Stimulated activated CD8-positive, alpha-beta memory T cell treated with anti-CD3 and anti-CD28 coated beads, Interleukin-15, amount 100 ng/mL, for 4 hours (primary cell): ENCODE data around the gene TMEM266.

ENCODE experiments used
- DNase-seq, 2 donors: peaks; one replicate each; pipeline ENCODE4 v3.0.0-alpha.2; 2020; ENCODE audit warnings: low read depth in 2 of 2

The TMEM266 gene

DNA sequence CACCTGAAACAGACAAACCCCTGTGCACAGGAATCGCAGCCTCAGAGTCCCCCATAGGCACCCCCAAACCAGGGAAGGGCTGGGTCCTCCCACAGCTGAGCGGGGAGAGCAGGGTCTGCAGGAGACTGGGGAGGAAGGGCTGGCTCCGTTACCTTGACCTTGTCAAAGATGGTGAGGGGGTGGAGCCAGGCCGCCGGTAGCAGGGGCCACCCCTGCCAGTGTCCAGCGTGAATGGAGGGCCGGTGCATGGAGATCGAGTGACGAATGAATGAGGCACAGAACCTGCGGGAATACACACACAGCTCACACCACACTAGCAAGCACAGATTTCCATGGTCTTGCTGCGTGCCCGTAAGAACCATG, 102.2 kb downstream of the TMEM266 start:
- DNase-seq = no peak

DNA sequence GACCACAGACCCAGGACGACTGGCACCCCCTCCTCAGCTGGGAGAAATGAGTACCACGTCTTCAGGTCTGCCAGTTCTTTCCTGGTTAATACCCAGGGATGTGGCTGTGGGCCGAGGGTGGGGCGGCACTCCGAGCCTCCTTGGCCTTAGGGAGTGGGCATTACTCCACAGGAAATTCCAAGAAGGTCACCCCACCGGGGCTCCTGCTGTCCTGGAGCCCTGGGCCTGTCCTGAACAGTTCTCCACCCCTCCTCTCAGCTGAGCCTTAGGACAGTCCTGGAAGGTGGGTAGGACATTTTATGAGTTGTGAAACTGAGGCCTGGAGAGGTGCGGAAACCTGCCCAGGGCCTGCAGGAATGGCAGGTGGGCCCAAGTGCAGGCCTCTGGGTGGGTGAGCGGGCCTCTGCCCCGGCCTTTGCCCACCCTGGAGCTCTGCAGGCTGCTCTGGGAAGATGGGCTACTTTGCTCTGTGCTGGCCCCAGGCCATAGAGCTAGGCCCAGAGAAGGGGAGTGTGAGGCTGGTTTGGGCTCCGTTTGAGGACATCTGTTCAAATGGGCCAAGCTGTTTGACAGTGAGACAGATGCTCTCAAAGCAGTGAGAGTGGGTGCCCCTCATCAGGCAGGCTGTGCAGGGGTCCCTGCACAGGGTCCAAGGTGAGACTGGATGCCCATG, 103.1 kb downstream of the TMEM266 start:
- DNase-seq = no peak

DNA sequence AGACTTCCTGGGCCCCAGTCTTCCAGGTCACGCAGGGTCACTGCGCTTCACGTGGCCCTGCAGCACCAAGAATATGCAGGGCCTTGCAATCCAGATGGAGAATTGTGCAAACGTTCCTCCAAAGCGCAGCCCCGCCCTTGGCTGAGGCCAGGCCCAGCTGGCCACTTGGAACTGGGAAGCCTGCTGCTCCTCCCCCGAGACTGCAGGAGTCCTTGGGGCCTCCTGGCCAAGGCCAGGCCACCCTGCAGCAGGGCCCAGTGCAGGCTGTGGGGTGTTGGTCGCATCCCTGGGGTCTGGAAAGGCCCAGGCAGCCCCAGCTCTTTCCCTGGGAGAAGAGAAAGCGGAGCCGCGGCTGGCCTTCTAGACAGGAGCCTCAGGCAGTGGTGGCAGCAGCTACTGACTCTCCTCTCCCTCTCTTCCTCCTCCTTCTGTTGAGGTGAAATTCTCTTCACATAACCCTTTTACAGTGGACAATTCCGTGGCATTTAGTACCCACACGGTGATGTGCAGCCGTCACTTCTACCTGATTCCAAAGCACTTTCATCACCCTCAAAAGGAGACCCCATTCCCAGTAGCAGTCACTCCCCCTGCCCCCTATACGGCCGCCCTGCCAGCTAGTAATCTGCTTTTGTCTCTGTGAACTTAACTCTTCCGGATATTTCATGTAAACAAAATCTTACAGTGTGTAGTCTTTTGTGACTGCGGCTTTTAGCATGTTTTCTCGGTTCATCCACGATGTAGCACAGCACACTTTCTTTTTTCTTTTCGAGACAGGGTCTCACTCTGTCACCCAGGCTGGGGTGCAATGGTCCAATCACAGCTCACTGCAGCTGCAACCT, 103.9 kb downstream of the TMEM266 start:
- no peak for DNase-seq

- no peak for DNase-seq
Observed at GRCh38 chr15:76164602-76165001, 104.8 kb downstream of the TMEM266 start.

- DNase-seq = no peak
Observed at GRCh38 chr15:76165951-76166350, 106.2 kb downstream of the TMEM266 start.

DNA sequence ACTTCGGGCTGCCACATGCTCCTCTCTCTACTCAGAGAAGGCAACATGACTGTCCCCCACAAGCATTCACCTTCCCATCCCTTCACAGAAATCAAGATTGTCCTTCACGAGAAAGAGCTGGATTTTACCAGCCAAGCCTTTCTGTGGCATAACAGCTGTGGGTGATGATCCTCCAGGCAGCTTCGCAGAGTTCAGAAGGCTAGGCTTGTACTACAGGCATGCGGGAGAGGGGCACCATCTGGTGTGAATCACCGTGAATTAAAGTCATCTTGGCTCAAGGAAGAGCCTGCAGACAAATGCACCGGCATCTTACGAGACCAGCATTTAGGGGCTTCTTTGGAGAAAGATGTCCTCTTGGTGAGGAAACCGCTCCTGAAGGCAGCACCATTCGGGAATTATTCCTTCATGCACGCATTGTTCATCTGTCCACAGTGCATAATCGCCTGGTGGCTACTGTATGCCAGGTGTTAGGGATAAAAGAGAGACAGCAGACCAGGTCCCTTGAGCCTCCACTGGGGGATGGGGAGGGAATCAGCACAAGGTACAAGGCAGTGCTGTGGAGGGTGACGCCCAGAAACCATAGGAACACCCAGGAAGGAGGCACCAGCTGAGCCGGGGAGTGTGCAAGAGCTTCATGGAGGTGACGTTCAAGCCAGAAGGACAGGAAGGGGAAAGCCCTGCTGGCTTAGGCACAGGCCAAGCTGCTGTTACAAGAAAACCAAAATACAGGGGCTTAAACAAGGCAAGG, 108.6 kb downstream of the TMEM266 start:
- no peak for DNase-seq

GRCh38 chr15:76169018-76169417, 109.2 kb downstream of the TMEM266 start:
- DNase-seq = no peak

GRCh38 chr15:76169911-76170800, 110.4 kb downstream of the TMEM266 start:
- no peak for DNase-seq

- DNase-seq = no peak
Observed at GRCh38 chr15:76172782-76173181, 113.0 kb downstream of the TMEM266 start.

GRCh38 chr15:76173317-76173834, 113.6 kb downstream of the TMEM266 start:
- no peak for DNase-seq

DNA sequence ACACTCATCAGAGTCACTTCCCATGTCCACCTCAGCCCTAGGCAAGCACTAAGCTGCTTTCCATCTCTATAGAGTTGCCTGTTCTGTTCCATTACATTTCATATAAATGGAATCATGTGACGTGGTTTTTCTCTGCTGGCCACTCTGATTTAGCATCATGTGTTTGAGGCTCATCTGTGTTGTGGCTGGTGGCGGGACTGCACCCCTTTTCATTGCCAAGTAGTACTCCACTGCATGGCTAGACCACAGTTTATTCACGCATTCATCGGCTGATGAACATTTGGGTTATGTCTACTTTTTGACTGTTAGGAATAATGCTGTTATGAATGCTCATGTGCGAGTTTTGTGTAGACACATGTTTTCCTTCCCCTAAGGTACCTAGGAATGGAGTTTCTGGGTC, 114.9 kb downstream of the TMEM266 start:
- DNase-seq = no peak

GRCh38 chr15:76175442-76175841, 115.7 kb downstream of the TMEM266 start:
- no peak for DNase-seq

DNA sequence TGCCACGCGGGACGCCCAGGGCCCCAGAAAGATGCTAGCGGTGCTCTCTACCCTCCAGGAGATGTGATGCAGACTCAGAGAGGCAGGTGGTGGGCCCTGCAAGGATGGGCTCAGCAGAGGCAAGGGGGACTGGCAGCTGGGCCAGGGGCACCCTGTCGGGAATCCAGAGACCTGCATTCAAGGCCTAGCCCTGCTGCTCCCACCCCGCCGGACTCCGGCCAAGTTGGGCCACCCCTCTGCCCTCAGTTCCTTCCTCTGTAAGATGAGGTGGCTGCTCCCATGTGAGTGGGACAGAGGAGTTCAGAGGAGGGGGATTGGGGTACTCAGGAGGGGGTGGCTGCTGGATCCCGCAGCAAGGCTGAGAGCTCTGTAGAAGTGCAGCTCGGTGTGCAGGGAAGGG, 116.3 kb downstream of the TMEM266 start:
- DNase-seq = no peak

- no peak for DNase-seq
Observed at GRCh38 chr15:76176487-76177085, 116.8 kb downstream of the TMEM266 start.

GRCh38 chr15:76177491-76178040, 117.8 kb downstream of the TMEM266 start:
- no peak for DNase-seq

- DNase-seq = no peak
Observed at GRCh38 chr15:76178296-76179000, 118.7 kb downstream of the TMEM266 start.

DNA sequence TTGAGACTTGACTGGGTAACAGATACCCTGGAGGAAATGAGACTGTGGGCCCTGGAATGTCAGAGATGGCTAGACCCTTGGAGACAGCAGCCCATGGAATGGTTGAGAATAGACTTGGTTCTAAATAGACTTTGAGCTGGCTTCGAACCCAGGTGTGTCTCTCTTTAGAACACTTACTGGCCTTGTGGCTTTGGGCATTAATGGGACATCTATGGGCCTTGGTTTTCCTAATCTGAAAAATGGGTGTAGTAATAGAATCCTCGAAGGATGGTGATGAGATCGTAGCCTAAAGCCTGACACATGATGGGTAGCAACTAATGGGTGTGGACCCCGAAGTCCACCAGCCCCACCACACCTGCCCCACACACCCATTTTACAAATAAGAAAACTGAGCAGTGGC, 119.2 kb downstream of the TMEM266 start:
- DNase-seq = no peak

DNA sequence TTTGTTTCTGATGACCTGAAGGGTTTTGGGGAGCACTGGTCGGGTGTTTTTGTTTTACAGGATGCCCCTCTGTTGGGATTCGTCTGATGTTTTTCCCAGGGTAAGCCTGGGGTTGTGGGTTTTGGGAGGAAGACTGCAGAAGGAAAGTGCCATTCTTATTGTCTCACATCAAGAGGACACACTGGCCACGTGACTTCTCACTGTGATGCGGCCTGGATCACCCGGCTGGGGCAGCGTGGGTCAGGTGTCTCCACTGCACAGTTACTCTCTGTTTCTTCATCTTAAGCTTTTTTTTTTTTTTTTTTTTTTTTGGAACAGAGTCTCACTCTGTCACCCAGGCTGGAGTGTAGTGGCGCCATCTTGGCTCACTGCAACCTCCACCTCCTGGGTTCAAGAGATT, 120.5 kb downstream of the TMEM266 start:
- no peak for DNase-seq

DNA sequence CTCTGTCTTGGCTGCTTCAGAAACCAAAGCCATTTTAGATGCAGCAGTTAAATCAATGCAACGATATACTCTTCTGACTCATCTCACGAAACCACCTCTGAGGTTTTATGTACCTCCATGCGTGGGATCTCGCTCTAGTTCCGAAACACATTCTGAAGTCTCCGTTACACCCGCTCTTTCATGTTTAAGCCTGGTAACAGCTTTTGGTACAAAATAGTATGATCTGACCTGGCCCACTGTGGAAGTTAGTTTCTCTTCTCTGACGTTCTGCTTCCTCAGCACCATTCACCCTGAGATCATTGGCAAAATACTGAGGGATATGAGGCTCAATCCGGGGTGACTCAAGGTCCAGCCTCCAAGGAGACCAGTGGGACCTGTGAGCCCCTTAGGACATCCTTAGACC, 121.9 kb downstream of the TMEM266 start:
- no peak for DNase-seq
